Endothelial cell of umbilical vein (primary cell): Measurements from ENCODE around the gene SENP8. TPM values are rescaled to one million over a fixed set of nuclear protein-coding genes. Genes with fewer than 3 reads are reported as not detected.

Experiments used
- BruUV-seq: library from RNA; stranded (reverse); fragments of 400-500 nt; replicated peaks from 2 replicates; lab custom pipeline; 2021; lab: Mats Ljungman, UMichigan
- CTCF ChIA-PET: fragments of 300-600, 350-600 bp; sonication (Branson Sonifier 250); formaldehyde crosslinking; loops from one replicate; lab custom pipeline; 2021; ENCODE audit warnings: antibody characterized with exemption, inconsistent platforms; lab: Charles Lee
- POLR2A ChIA-PET: fragments of 300-600, 350-600 bp; sonication (Branson Sonifier 250); formaldehyde crosslinking; loops from one replicate; lab custom pipeline; 2021; ENCODE audit warnings: antibody characterized with exemption, inconsistent platforms; lab: Charles Lee
- DNase-seq: peaks from one replicate; pipeline ENCODE4 v3.0.0-alpha.2; 2011; ENCODE audit warnings: low read depth, low spot score
- FAIRE-seq: peaks from 2 replicates; lab custom pipeline; 2011; peaks lifted over from hg19 to GRCh38; lab: Jason Lieb, UNC
- H2AFZ ChIP-seq: 2 replicates; pipeline ENCODE4 v1.6.0; 2012; ENCODE audit warnings: low read depth, low read length, control low read depth, inconsistent platforms
- H3K27ac ChIP-seq: 2 replicates; pipeline ENCODE4 v1.5.1; 2011; ENCODE audit warnings: low read depth, mild to moderate bottlenecking, control low read depth, low read length, moderate library complexity; ENCODE audit not compliant: insufficient read depth
- H3K27me3 ChIP-seq, 2 experiments: 2 replicates each; pipeline versions ENCODE4 v1.6.0 to v1.6.1; 2011; ENCODE audit warnings: low read length in 2 of 2, mixed read lengths in 1 of 2; ENCODE audit not compliant: control insufficient read depth in 2 of 2, insufficient read depth in 2 of 2
- H3K36me3 ChIP-seq, 2 experiments: 2 replicates in 1 of 2; 3 replicates in 1 of 2; pipeline ENCODE4 v1.5.1; 2011; ENCODE audit warnings: low read length in 2 of 2, mild to moderate bottlenecking in 1 of 2, moderate library complexity in 1 of 2; ENCODE audit not compliant: control insufficient read depth in 2 of 2, insufficient read depth in 2 of 2; ENCODE audit errors: extremely low read depth in 1 of 2
- H3K4me1 ChIP-seq: 3 replicates; pipeline ENCODE4 v1.5.1; 2011; ENCODE audit warnings: mild to moderate bottlenecking, low read length; ENCODE audit not compliant: control insufficient read depth, insufficient read depth; ENCODE audit errors: extremely low read depth
- H3K4me2 ChIP-seq: 2 replicates; pipeline ENCODE4 v1.6.1; 2011; ENCODE audit warnings: low read length, control low read depth, mixed read lengths; ENCODE audit not compliant: insufficient read depth
- H3K4me3 ChIP-seq, 3 experiments: fragments of 200-600 bp in 1 of 3; sonication (generic), shearing (Covaris generic) in 1 of 3; replicated peaks in 1 of 3; 2 replicates each; pipeline ENCODE4 v1.5.1; 2011 to 2016; ENCODE audit warnings: control low read depth in 3 of 3, low read length in 3 of 3, mild to moderate bottlenecking in 2 of 3, inconsistent platforms in 1 of 3, low read depth in 1 of 3, moderate library complexity in 1 of 3; ENCODE audit not compliant: insufficient read depth in 1 of 3
- H3K79me2 ChIP-seq: 2 replicates; pipeline ENCODE4 v1.6.0; 2012; ENCODE audit warnings: low read length, inconsistent platforms; ENCODE audit not compliant: control insufficient read depth, insufficient read depth
- H3K9ac ChIP-seq: replicated peaks from 2 replicates; pipeline ENCODE3; 2011; ENCODE audit warnings: low read length, control low read depth; ENCODE audit not compliant: insufficient read depth; ENCODE audit errors: extremely low read depth
- H3K9me1 ChIP-seq: replicated peaks from 3 replicates; pipeline ENCODE4 v1.6.0; 2011; ENCODE audit warnings: mild to moderate bottlenecking, low read length; ENCODE audit not compliant: control insufficient read depth, insufficient read depth; ENCODE audit errors: extremely low read depth
- H3K9me3 ChIP-seq: replicated peaks from 2 replicates; pipeline ENCODE4 v1.5.1; 2012; ENCODE audit warnings: low read length, inconsistent platforms; ENCODE audit not compliant: control insufficient read depth, insufficient read depth
- H4K20me1 ChIP-seq: replicated peaks from 2 replicates; pipeline ENCODE3; 2011; ENCODE audit warnings: mild to moderate bottlenecking, low read length; ENCODE audit not compliant: control insufficient read depth, insufficient read depth; ENCODE audit errors: extremely low read depth
- CTCF ChIP-seq, 2 donors: IDR thresholded peaks; 1 replicate in 1 of 2; 2 replicates in 1 of 2; pipeline ENCODE4 v1.5.1; 2011; ENCODE audit warnings: low read length in 2 of 2, mild to moderate bottlenecking in 2 of 2, moderate library complexity in 2 of 2, control low read depth in 1 of 2, inconsistent platforms in 1 of 2, low read depth in 1 of 2; ENCODE audit not compliant: insufficient read depth in 1 of 2; ENCODE audit errors: extremely low read depth in 1 of 2
- JUN ChIP-seq: IDR thresholded peaks from 2 replicates; pipeline ENCODE4 v1.6.1; 2011; ENCODE audit warnings: borderline replicate concordance, low read depth; ENCODE audit not compliant: insufficient read length, insufficient read depth
- dilution Hi-C: fragments of 300-500 bp; cut with MboI; formaldehyde crosslinking; loops from one replicate; pipeline ENCODE4 v1.15.0; 2019; ENCODE audit warnings: low sequenced_read_pairs; ENCODE audit not compliant: extremely low pct_ligation_motif_present
- intact Hi-C: fragments of 100-400 bp; cut with micrococcal nuclease; formaldehyde crosslinking; loops from one replicate; pipeline ENCODE4 v1.10.0; 2022
- polyA plus RNA-seq, 4 experiments: library from polyadenylated mRNA; depleted of rRNA in 3 of 4; stranded (reverse) in 3 of 4; unstranded in 1 of 4; fragments of >200 nt; gene quantifications; 2 replicates each; pipeline versions ENCODE4 v1.2.1 to v1.2.3, GENCODE V29; 2011 to 2012; ENCODE audit warnings: missing spikeins in 1 of 4
- total RNA-seq: library from RNA; stranded (reverse); gene quantifications from 2 replicates; pipeline ENCODE4 v1.2.3, GENCODE V29; 2021

SENP8 gene
- total and polyA plus RNA-seq, 2 donors (not counting 3 experiments of a cell fraction or from before 2014, with no cell fraction given): 0.91 to 1.3 TPM

DNA sequence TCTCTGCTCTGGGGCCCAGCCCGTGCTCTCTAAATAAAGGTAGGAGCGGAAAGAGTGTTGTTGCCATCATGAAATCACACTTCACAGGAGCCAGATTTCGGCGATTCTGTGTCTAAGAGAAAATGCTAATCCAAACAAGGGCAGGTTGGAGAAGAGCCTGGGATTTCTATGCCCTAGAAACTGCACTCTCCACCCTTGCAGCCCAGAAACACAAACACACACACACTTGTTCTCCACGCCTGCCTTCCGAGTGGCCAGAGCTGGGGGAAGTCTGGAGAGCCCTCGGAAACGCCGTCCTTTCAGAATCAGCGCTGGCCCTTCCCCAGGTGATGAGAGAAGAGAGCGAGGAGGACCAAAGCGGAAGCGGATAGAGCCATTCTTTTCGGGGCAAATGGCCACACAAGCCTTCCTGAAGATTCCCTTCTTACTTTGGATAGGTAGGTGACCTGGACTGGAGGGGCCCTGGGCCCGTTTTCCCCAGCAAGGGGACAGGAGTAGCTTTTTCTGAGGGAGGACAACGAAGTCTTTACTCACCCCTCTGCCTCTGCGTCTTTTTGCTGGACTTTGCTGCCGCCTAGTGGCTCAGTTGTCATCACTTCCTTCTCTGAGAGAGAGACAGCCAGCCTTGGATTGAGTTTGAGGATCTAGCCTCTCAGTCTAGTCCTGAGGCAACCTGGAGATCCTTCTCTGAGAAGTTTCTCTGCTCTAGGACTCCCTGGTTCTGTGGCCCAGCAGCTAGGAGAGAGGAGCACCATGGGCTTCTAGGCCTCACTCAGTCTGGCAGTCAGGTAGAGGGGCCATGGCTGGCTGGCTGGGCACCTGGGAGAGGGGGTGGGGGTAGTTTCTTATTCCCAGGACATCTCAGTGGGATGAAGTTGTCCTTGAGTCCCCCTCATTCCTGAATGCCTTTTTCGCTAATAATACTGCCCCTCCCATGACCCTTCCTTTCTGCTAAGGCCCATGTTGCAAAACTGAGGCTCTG, 37.7 kb downstream of the SENP8 start:
- no peak overlapping the region for H3K27ac ChIP-seq
- no peaks in the 10 kb centered on the region for H3K9me3 ChIP-seq
- H3K4me1 ChIP-seq: peaks cover 20% of the 10 kb centered on the region
- CTCF ChIA-PET: interaction anchor here (0.6 to 4.2 kb wide), 55 partner anchors 9 to 1177 kb away, joined by 3 to 131 read pairs (median 4); partner anchors contain the start of genes GRAMD2A, MYO9A and SENP8
- POLR2A ChIA-PET: interaction anchor here (0.8 kb wide), 1 partner anchor 412 kb away, joined by 4 read pairs; no protein-coding TSS in a partner anchor
- dilution Hi-C loops (no loop called here), intact Hi-C loops (loop anchor here (1.0 to 5.0 kb wide), 8 partner anchors 38 to 769 kb away; partner anchors contain the start of genes MYO9A and SENP8)
- BruUV-seq: no TSS peak
- no peaks in the 10 kb centered on the region for H4K20me1 ChIP-seq
- DNase-seq: peak; percentile 83
- peak; percentile 98 for FAIRE-seq
- peak overlapping the region; percentile 73 for H2AFZ ChIP-seq
- no peaks in the 10 kb centered on the region for H3K9me1 ChIP-seq
- H3K4me2 ChIP-seq: peak overlapping the region; percentile 73
- H3K27me3 ChIP-seq: no peaks in the 10 kb centered on the region
- TF ChIP-seq JUN: no peak
- peak; percentile 80 to 92 for TF ChIP-seq CTCF (IDR thresholded peaks at IDR 0.05; ENCODE audit: extremely low read depth in 1 of 2, insufficient read depth in 1 of 2, low read depth in 1 of 2, low read length in 2 of 2)
- no peak overlapping the region for H3K9ac ChIP-seq
- H3K36me3 ChIP-seq: no peaks in the 10 kb centered on the region
- no peaks in the 10 kb centered on the region for H3K79me2 ChIP-seq
- H3K4me3 ChIP-seq: peak overlapping the region in 2 of 3 experiments; percentile 36 to 54
